Adipose tissue (tissue), 3 donors: ENCODE results near the gene ZNF202. TPM values are rescaled to one million over a fixed set of nuclear protein-coding genes. Genes with fewer than 3 reads are reported as not detected.
"Not testable (repeated sequence)": the region's sequence is repeated elsewhere in the genome, so short reads cannot be mapped to it uniquely, and the experiment has no call there.

Source experiments
- H3K27ac ChIP-seq: one replicate; pipeline ENCODE4 v1.5.1; 2013; ENCODE audit warnings: low read depth, low read length
- WGBS, 3 donors: extraction: QIAGEN DNeasy Blood & Tissue Kit; methylation state at CpG; one replicate each; pipeline ENCODE4 v1.1.7; 2013; 5-methylcytosine and 5-hydroxymethylcytosine counted together
- polyA plus RNA-seq, 3 donors: library from polyadenylated mRNA; stranded (reverse); fragments of 200-250 nt; gene quantifications; one replicate each; pipeline ENCODE4 v1.2.3, GENCODE V29; 2013
- donor health status: healthy with polysubstance abuse.
- donor health status: Bipolar disorder and iron deficiency.
- donor health status: healthy.

Gene ZNF202
- polyA plus RNA-seq, 3 donors = 3.5 to 7.3 (median 5.0) TPM

- 71 to 75% (median 74%) methylated on average over 2 of the region's 2 CpGs for WGBS, 3 donors
- H3K27ac ChIP-seq = no peak overlapping the region
Measured at GRCh38 chr11:123745764-123746451, 4.4 kb upstream of the ZNF202 start.

GRCh38 chr11:123742724-123743120 lies 1.3 kb upstream of the ZNF202 start:
- H3K27ac ChIP-seq = no peak overlapping the region
- 51 to 57% (median 54%) methylated on average over 3 of the region's 3 CpGs for WGBS, 3 donors

- WGBS, 3 donors = 16 to 31% (median 26%) methylated on average over 12 of the region's 12 CpGs
- H3K27ac ChIP-seq = no peak overlapping the region
Measured at GRCh38 chr11:123742031-123742723, 717 bp upstream of the ZNF202 start.

- 2 to 4% (median 3%) methylated on average over 6 of the region's 6 CpGs for WGBS, 3 donors
- H3K27ac ChIP-seq = no peak overlapping the region
Measured at GRCh38 chr11:123740787-123741158, 687 bp downstream of the ZNF202 start.

GRCh38 chr11:123738374-123738773 lies 3.1 kb downstream of the ZNF202 start:
- H3K27ac ChIP-seq = no peak overlapping the region
- 0 to 91% (median 56%) methylated on average over 2 of the region's 2 CpGs for WGBS, 3 donors

GRCh38 chr11:123736769-123737168 lies 4.7 kb downstream of the ZNF202 start:
- WGBS, 3 donors = 80 to 90% (median 84%) methylated on average over 3 of the region's 3 CpGs
- no peak overlapping the region for H3K27ac ChIP-seq

- WGBS, 3 donors = 80 to 94% (median 81%) methylated on average over 8 of the region's 8 CpGs
- no peak overlapping the region for H3K27ac ChIP-seq
Measured at GRCh38 chr11:123729602-123730001, 11.9 kb downstream of the ZNF202 start.

- H3K27ac ChIP-seq = no peak overlapping the region
- 98 to 99% (median 98%) methylated on average over 23 of the region's 23 CpGs for WGBS, 3 donors
Measured at GRCh38 chr11:123725995-123726655, 15.3 kb downstream of the ZNF202 start.

- WGBS, 3 donors = 65 to 88% (median 85%) methylated on average over 1 of the region's 1 CpG
Measured at GRCh38 chr11:123719452-123719851, 22.0 kb downstream of the ZNF202 start.

GRCh38 chr11:123718469-123718868 lies 23.0 kb downstream of the ZNF202 start:
- H3K27ac ChIP-seq = no peak overlapping the region
- 90 to 92% (median 91%) methylated on average over 4 of the region's 4 CpGs for WGBS, 3 donors

More at GRCh38 chr11:123719452-123719851, 22.0 kb downstream of the ZNF202 start:
- H3K27ac ChIP-seq = no peak overlapping the region

GRCh38 chr11:123718063-123718462 lies 23.4 kb downstream of the ZNF202 start:
- whole genome bisulfite sequencing, 3 donors = 77 to 86% (median 80%) methylated on average over 2 of the region's 2 CpGs
- no peak overlapping the region for H3K27ac ChIP-seq

- 77 to 86% (median 85%) methylated on average over 3 of the region's 3 CpGs for WGBS, 3 donors
- not testable (repeated sequence) for H3K27ac ChIP-seq
Measured at GRCh38 chr11:123712627-123713026, 28.8 kb downstream of the ZNF202 start.

- WGBS, 3 donors = 5 to 6% (median 5%) methylated on average over 8 of the region's 8 CpGs
- H3K27ac ChIP-seq = no peak overlapping the region
Measured at GRCh38 chr11:123707606-123708205, 33.8 kb downstream of the ZNF202 start.

- WGBS, 3 donors = 88 to 90% (median 89%) methylated on average over 3 of the region's 3 CpGs
- H3K27ac ChIP-seq = no peak overlapping the region
Measured at GRCh38 chr11:123707206-123707605, 34.3 kb downstream of the ZNF202 start.

- H3K27ac ChIP-seq = no peak overlapping the region
- WGBS, 3 donors = 82 to 95% (median 90%) methylated on average over 3 of the region's 3 CpGs
Measured at GRCh38 chr11:123704341-123704740, 37.1 kb downstream of the ZNF202 start.

GRCh38 chr11:123702696-123703095 lies 38.8 kb downstream of the ZNF202 start:
- WGBS, 3 donors = 63 to 71% (median 69%) methylated on average over 2 of the region's 2 CpGs
- H3K27ac ChIP-seq = no peak overlapping the region

- WGBS, 3 donors = 49 to 55% (median 53%) methylated on average over 9 of the region's 9 CpGs
- no peak overlapping the region for H3K27ac ChIP-seq
Measured at GRCh38 chr11:123702139-123702538, 39.3 kb downstream of the ZNF202 start.

- WGBS, 3 donors = 54 to 81% (median 63%) methylated on average over 3 of the region's 3 CpGs
Measured at GRCh38 chr11:123700772-123701171, 40.7 kb downstream of the ZNF202 start.

GRCh38 chr11:123698546-123699127 lies 42.8 kb downstream of the ZNF202 start:
- WGBS, 3 donors = 22 to 56% (median 38%) methylated on average over 2 of the region's 2 CpGs
- H3K27ac ChIP-seq = no peak overlapping the region

More at GRCh38 chr11:123700772-123701171, 40.7 kb downstream of the ZNF202 start:
- no peak overlapping the region for H3K27ac ChIP-seq
